ENCODE measurements around the gene SNRPE.

DNA sequence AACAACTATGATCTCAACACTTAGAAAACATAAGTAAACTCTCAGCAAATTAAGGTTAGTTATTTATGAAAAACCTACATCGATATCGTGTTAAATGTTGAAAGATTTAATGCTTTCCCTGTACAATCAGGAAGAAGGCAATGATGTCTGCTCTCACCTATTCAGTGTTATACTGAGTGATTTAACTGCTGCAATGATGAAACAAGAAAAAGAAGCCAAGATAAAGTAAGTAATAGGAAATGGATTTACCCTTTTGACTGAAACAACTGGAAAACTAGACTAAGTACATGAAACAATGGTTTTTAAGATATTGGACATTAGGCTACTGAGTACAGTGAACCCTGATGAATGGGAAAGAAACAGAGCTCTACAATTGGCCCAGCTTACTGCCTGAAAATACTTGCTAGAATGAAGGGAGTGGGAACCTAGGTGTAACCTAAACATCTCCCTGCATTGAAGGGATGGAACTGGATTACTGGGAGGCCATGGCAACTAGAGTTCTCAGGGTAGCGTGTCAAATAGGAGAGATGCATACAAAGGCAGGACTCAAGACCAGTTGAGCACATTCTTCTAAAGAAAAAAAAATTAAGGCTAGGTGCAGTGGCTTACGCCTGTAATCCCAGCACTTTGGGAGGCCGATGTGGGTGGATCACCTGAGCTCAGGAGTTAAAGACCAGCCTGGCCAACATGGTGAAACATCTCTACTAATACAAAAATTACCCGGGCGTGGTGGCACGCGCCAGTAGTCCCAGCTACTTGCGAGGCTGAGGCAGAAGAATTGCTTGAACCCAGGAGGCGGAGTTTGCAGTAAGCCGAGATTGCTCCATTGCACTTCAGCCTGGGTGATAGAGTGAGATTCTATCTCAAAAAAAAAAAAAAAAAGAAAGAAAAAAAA is 37.3 kb downstream of the SNRPE start:
- TF ChIP-seq, protein P1, sequence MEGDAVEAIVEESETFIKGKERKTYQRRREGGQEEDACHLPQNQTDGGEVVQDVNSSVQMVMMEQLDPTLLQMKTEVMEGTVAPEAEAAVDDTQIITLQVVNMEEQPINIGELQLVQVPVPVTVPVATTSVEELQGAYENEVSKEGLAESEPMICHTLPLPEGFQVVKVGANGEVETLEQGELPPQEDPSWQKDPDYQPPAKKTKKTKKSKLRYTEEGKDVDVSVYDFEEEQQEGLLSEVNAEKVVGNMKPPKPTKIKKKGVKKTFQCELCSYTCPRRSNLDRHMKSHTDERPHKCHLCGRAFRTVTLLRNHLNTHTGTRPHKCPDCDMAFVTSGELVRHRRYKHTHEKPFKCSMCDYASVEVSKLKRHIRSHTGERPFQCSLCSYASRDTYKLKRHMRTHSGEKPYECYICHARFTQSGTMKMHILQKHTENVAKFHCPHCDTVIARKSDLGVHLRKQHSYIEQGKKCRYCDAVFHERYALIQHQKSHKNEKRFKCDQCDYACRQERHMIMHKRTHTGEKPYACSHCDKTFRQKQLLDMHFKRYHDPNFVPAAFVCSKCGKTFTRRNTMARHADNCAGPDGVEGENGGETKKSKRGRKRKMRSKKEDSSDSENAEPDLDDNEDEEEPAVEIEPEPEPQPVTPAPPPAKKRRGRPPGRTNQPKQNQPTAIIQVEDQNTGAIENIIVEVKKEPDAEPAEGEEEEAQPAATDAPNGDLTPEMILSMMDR (IDR thresholded peaks at IDR 0.05; ENCODE audit: extremely low read depth in 1 of 2, insufficient read depth in 1 of 2, low read depth in 1 of 2, low read length in 2 of 2), result no peak
- no peak for TF ChIP-seq EZH2 (IDR thresholded peaks at IDR 0.05; ENCODE audit: borderline replicate concordance, low read depth, low read length, severe bottlenecking)
- TF ChIP-seq JUN (IDR thresholded peaks at IDR 0.05; ENCODE audit: borderline replicate concordance, insufficient read depth, insufficient read length, low read depth), result no peak
- TF ChIP-seq POLR2AphosphoS5 (IDR thresholded peaks at IDR 0.05; ENCODE audit: insufficient read depth, low read depth, low read length), result no peak
- TF ChIP-seq POLR2A (IDR thresholded peaks at IDR 0.05; ENCODE audit: low read depth, low read length), result no peak
- TF ChIP-seq, protein P2, sequence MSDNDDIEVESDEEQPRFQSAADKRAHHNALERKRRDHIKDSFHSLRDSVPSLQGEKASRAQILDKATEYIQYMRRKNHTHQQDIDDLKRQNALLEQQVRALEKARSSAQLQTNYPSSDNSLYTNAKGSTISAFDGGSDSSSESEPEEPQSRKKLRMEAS (IDR thresholded peaks at IDR 0.05; ENCODE audit: insufficient read depth, insufficient read length), result no peak
- no peak for TF ChIP-seq FOS (IDR thresholded peaks at IDR 0.05; ENCODE audit: borderline replicate concordance, insufficient read depth, low read length)
